NCI-H2029 (cell line): ENCODE measurements around the gene RNF208.
"Not testable (repeated sequence)": the region's sequence is repeated elsewhere in the genome, so short reads cannot be mapped to it uniquely, and the experiment has no call there.

Source experiments
- DNase-seq: peaks from one replicate; lab custom pipeline; 2025; lab: John Stamatoyannopoulos, UW

The RNF208 gene

GRCh38 chr9:137240318-137240840, 18.3 kb upstream of the RNF208 start:
- DNase-seq: peak; percentile 81

DNA sequence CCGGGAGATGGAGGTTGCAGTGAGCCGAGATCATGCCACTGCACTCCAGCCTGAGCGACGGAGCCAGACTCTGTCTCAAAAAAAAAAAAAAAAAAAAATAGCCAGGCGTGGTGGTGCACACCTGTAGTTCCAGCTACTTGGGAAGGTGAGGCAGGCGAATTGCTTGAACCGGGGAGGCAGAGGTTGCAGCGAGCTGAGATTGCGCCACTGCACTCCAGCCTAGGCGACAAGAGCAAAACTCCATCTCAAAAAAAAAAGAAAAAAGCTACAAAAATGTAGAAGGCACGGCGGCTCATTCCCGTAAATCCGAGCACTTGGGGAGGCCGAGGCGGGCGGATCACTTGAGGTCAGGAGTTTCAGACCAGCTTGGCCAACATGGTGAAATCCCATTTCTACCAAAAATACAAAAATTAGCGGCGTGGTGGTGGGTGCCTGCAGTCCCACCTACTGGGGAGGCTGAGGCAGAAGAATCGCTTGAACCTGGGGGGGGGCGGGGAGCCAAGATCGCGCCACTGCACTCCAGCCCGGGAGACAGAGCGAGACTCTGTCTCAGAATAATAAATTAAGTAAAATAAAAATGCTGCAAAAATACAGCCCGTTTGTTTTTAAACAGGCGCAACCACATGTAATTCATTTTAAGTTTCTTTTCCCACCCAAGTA, 17.6 kb upstream of the RNF208 start:
- not testable (repeated sequence) for DNase-seq

- peak; percentile 81 for DNase-seq
Measured at GRCh38 chr9:137237759-137238726, 16.0 kb upstream of the RNF208 start.

DNA sequence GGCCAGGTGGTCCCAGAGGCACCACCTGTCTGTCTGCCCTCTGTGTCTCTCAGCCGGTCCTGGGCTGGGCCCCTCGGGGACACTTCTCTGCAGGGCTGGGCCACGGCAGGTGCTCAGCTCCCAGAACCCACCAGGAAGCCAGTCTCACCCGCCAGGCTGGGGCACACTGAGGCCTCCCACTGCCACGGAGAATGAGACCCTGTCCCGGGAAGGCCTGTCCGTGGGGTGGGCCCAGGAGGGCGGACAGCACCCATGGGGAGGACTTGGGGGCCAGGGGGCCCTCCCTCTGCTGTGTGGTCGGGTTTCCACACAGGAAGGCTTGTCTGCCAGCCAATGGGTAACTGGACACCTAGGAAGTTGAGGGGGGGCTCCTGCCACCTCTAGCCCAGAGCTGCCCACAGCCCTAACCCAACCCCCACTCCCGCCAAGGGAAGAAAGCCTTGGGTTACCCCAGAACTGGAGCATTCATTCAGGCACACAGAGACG, 14.9 kb upstream of the RNF208 start:
- DNase-seq: peak; percentile 67

DNA sequence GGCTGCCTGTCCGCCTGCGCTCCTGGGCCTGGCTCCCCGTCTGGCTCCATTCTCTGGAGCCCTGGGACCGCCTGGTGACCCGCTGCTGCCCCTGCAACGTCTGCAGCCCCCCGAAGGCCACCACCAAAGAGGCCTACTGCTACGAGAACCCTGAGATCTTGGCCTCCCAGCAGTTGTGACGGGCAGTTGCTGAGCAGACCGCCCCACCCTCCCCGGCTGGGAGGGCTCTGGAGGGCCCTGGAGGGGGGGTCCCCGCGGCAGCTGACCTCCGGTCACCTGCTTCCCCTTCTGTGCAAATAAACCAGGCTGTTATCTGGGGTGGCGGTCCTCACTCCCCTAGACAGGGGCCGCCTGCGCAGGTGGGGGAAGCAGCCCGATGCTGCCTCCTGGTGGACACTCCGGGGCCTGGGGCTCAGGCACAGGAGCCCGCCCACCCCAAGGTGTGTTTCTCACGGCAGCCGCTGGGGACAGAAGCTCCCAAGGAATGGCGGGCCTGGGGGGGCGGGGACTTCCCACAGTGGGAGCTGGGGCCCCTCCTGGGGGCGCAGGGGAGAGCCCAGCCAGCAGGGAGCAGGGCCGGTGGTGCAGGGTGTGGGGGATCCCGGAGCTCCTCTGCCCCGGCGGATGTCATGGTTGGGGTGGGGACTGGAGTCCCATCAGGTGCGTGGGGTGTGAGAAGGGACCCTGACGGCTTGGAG, 14.3 kb upstream of the RNF208 start:
- DNase-seq: peak; percentile 84

DNA sequence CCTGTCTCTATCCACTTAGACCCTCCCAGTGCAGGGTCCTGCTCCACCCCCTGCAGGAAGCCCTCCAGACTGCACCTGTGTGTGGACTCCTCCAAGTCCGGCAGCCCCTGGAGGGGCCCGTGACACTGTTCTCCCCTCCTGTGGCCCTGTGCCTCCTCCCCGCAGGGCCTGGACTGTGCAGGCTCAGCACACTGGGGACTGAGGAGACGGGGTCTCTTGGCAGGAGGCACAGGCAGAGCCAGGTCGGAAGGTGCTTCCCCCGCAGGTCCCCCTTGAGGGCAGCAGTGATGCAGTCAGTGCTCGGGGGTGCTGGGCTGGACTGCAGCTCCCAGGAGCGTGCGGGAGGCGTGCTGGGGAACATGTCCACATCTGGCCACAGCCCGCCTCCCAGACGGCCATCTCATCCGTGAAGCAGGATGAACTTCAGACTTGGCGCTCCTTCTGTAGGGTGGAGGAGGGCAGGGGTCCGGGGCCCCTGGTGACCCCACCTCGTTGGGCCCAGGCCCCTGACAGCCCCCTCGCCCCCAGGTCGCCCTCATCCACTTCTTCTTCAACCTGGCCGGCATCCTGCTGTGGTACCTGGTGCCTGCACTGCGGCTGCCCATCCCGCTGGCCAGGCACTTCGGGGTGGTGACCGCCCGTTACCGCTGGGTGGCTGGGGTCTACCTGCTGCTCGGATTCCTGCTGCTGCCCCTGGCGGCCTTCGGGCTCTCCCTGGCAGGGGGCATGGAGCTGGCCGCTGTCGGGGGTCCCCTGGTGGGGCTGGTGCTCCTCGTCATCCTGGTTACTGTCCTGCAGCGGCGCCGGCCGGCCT, 13.6 kb upstream of the RNF208 start:
- no peak for DNase-seq

DNA sequence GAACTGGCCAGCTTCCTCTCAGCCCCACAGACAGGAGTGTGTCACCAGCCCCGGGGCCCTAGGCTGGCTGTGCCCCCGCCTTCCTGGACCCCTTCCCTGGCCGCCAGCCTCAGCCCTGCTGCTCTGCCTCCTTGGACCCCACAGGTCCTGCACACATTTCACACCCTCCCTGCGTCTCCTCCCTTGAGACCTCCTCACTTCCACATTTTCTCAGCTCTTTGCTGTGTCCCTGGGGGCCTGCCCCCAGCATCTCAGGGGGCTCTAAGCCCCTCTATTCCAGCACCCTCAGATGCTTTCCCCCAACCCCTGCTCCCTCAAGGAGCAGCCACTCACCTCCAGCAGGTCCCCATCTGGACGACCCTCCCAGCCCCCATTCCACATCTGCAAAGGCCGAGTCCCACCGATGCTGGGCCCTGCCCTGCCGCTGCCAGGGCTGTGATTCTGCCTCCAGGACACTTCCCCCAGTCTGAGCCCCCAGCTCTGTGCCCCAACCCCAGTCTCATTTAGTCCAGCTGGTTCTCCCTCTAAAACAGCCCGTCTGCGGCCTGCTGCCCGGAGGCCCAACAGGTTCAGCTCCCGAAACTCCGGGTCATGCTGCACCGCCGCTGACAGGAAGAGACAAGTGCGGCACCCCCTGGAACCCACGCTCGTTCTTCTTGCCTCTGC, 12.9 kb upstream of the RNF208 start:
- DNase-seq: no peak

DNA sequence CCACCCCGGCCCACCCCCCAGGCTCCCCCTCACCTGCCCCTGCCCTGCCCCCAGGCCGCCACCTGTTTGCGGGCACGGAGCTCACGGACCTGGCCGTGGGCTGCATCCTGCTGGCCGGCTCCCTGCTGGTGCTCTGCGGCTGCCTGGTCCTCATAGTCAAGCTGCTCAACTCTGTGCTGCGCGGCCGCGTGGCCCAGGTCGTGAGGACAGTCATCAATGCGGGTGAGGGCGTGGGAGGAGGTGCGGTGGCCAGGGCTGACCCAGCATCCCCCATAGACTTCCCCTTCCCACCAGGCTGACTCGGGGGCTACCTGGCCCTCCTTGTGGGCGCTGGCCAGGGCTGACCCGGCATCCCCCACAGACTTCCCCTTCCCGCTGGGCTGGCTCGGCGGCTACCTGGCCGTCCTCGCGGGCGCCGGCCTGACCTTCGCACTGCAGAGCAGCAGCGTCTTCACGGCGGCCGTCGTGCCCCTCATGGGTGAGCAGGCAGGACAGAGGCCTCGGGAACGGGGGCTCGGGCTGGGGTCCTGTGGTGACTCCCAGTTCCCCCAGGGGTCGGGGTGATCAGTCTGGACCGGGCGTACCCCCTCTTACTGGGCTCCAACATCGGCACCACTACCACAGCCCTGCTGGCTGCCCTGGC, 12.1 kb upstream of the RNF208 start:
- DNase-seq: no peak

GRCh38 chr9:137233143-137233980, 11.3 kb upstream of the RNF208 start:
- DNase-seq: no peak

DNA sequence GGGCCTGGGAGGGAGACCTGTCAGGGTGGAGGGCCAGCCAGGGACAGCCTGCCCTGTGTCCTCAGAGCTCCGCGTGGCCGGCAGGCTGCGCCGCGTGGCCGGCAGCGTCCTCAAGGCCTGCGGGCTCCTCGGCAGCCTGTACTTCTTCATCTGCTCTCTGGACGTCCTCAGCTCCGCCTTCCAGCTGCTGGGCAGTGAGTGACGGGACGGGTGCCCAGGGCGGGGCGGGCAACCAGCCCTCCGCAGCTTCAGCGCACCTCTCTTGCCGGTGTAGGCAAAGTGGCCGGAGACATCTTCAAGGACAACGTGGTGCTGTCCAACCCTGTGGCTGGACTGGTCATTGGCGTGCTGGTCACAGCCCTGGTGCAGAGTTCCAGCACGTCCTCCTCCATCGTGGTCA, 10.5 kb upstream of the RNF208 start:
- DNase-seq: no peak

GRCh38 chr9:137232101-137232500, 10.1 kb upstream of the RNF208 start:
- no peak for DNase-seq

DNA sequence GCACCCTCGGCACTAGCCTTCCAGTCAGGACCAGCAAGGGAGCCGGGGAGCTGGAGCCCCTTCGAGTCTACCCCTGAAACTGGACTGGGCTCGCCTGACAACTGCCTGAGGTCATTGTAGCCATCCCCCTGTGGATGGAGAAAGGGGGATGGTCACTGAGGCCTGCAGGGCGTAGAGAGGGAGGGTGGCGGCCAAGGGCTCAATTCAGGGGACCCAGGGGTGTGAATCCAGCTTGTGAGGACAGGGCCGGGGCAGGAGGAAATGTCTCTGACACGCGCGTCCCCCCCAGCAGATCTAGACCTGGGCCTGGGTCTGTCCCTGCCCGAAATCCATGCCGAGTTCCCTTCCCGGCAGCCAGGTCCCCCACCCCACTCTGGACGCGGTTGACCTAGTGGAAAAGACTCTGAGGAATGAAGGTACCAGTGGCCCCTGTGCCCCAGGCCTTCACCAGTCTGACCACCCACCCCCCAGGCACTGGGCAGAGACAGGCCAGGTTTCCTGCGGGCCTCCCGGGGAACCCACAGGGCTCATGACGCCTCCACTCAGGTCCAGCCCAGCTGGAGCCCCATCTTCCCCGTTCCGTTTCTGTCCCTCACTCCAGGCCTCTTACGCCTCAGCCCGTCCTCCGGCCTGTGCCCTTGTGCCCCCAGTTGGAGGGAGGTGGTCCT, 9.5 kb upstream of the RNF208 start:
- no peak for DNase-seq

GRCh38 chr9:137230705-137231371, 8.8 kb upstream of the RNF208 start, which contains the start of gene SLC34A3:
Gene SLC34A3 (plus strand): TSS chr9:137230901. CDS start chr9:137231703, 802 bp downstream.
- DNase-seq: no peak

DNA sequence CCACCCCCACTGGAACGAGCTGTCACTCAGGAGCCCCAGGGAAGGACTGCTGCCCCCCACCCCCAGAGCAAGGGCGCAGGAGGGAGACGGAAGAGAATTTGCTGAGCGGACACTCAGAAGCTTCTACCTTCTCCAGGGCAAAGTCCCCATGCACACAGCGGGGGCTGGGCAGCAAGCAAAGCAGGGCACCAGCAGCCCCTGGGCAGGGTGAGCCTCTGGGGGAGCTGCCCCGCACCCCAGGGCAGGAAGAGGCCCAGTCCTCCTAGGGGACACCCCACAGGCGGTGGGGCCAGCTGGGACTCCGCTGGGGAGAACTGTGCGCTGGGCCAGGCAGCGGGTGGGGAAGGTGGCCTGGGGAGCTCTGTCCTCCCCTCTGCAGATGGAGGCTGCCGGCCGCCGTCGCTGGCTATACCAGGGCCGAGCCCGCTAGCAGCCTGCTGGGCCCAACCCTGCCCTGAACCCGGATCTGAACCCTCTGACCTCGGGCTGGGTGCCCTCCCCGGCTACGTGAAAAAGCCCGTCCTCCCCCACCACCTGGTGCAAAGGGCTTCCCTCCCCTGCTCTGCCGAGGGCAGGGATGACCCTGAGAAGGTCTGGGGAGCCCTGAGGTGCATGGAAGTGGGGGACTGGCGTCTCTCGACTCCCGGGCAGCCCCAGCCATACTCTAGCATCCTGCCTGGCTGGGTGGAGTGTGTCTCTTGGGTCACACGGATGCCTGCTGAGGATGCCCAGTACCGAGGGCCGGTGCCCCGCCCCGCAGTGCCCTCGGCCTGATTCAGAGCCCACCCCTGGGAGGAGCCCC, 8.1 kb upstream of the RNF208 start:
- DNase-seq: no peak

GRCh38 chr9:137228968-137229896, 7.2 kb upstream of the RNF208 start:
- no peak for DNase-seq

DNA sequence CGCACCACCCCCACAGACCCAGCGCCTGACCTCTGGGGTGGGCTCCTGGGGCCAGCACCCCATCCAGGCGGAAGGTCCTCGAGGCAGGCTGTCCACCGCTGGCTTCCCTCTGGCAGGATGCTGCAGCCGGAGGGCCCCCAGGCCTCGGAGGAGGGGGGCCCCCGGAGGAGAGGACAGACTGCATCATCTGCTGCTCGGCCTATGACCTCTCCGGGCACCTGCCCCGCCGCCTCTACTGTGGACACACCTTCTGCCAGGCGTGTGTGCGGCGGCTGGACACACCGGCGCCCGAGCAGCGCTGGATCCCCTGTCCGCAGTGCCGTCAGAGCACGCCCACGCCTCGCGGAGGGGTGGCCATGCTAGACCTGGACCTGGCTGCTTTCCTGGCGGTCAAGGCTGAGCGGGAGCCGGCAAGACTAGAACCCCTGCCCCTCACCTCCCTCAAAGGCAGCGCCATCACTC, 6.5 kb upstream of the RNF208 start:
- no peak for DNase-seq
